Uterus (tissue), 4 donors: Measurements from ENCODE around the gene CFTR. TPM values are rescaled to one million over a fixed set of nuclear protein-coding genes. Genes with fewer than 3 reads are reported as not detected.

Experiments used
- DNase-seq, 2 donors: peaks; one replicate each; pipeline ENCODE4 v3.0.0-alpha.2; 2019 to 2020
- H3K27ac ChIP-seq, 2 donors: fragments of 200-600 bp; sonication (generic); 1 replicate in 1 of 2; 2 replicates in 1 of 2; pipeline ENCODE4 v1.5.1; 2016 to 2018
- H3K27me3 ChIP-seq, 2 donors: fragments of 200-600 bp; sonication (generic); one replicate each; pipeline ENCODE4 v1.5.1; 2018 to 2019; ENCODE audit warnings: control low read depth in 1 of 2
- H3K36me3 ChIP-seq, 2 donors: fragments of 200-600 bp; sonication (generic); one replicate each; pipeline ENCODE4 v1.5.1; 2019; ENCODE audit warnings: control low read depth in 1 of 2
- H3K4me1 ChIP-seq, 2 donors: fragments of 200-600 bp; sonication (generic); one replicate each; pipeline ENCODE4 v1.5.1; 2018 to 2019; ENCODE audit warnings: control low read depth in 1 of 2
- H3K4me3 ChIP-seq, 2 donors: fragments of 200-600 bp; sonication (generic); 1 replicate in 1 of 2; 2 replicates in 1 of 2; pipeline ENCODE4 v1.5.1; 2018 to 2019; ENCODE audit warnings: mild to moderate bottlenecking in 1 of 2
- H3K9me3 ChIP-seq, 2 donors: fragments of 200-600 bp; sonication (generic); one replicate each; pipeline ENCODE4 v1.5.1; 2019; ENCODE audit warnings: control low read depth in 1 of 2
- CTCF ChIP-seq, 4 experiments: fragments of 200-600 bp in 2 of 4; fragments of 450-650 bp in 2 of 4; sonication (generic) in 2 of 4; IDR thresholded peaks; one replicate each; pipeline ENCODE4 v1.5.1; 2016 to 2019; ENCODE audit warnings: antibody characterized with exemption in 4 of 4, mild to moderate bottlenecking in 2 of 4, moderate library complexity in 1 of 4
- POLR2A ChIP-seq, 2 donors: fragments of 450-650 bp; IDR thresholded peaks; one replicate each; pipeline ENCODE4 v1.6.1; 2016; ENCODE audit warnings: antibody characterized with exemption in 2 of 2, mild to moderate bottlenecking in 1 of 2, moderate library complexity in 1 of 2
- intact Hi-C: fragments of 100-400 bp; cut with DNase I; formaldehyde crosslinking; loops from one replicate; pipeline ENCODE4 v1.15.1; 2023; ENCODE audit warnings: low total_unique reads
- total RNA-seq, 4 donors: library from RNA; depleted of rRNA in 3 of 4; stranded (reverse); fragments of >200 nt in 3 of 4; gene quantifications; one replicate each; pipeline versions ENCODE4 v1.1.0 to v1.2.4, GENCODE V29; 2014 to 2023
- donor health status: DM: yes; HTN: yes; CAD: no.

Gene CFTR
- total RNA-seq, 4 donors from 2014 or later = under 0.01 to 11.6 (median under 0.01) TPM; not detected in 1

GRCh38 chr7:117530390-117530789, 50.6 kb downstream of the CFTR start:
- DNase-seq = no peak
- Histone ChIP-seq H3K9me3 (no peaks in the 10 kb centered on the region), H3K27ac (no peak overlapping the region), H3K4me3 (no peak overlapping the region), H3K27me3 (no peaks in the 10 kb centered on the region), H3K4me1 (no peaks in the 10 kb centered on the region), H3K36me3 (no peaks in the 10 kb centered on the region)
- intact Hi-C loops = no loop called here
- TF ChIP-seq CTCF (IDR thresholded peaks at IDR 0.05) = no peak
- no peak for TF ChIP-seq POLR2A (IDR thresholded peaks at IDR 0.05)

GRCh38 chr7:117531595-117532244, 51.9 kb downstream of the CFTR start:
- no peak for TF ChIP-seq CTCF (IDR thresholded peaks at IDR 0.05)
- no peak for TF ChIP-seq POLR2A (IDR thresholded peaks at IDR 0.05)
- Histone ChIP-seq H3K27me3 (no peaks in the 10 kb centered on the region), H3K27ac (no peak overlapping the region), H3K36me3 (no peaks in the 10 kb centered on the region), H3K9me3 (no peaks in the 10 kb centered on the region), H3K4me1 (no peaks in the 10 kb centered on the region), H3K4me3 (no peak overlapping the region)
- intact Hi-C loops = no loop called here
- no peak for DNase-seq

- intact Hi-C loops = no loop called here
- H3K4me1 ChIP-seq = no peaks in the 10 kb centered on the region
- no peak overlapping the region for H3K4me3 ChIP-seq
- no peaks in the 10 kb centered on the region for H3K36me3 ChIP-seq
- no peak overlapping the region for H3K27ac ChIP-seq
- no peak for DNase-seq
- TF ChIP-seq POLR2A (IDR thresholded peaks at IDR 0.05) = no peak
- H3K9me3 ChIP-seq = no peaks in the 10 kb centered on the region
- H3K27me3 ChIP-seq = no peaks in the 10 kb centered on the region
Observed at GRCh38 chr7:117538053-117538452, 58.2 kb downstream of the CFTR start.

GRCh38 chr7:117544061-117544460, 64.2 kb downstream of the CFTR start:
- DNase-seq = no peak

GRCh38 chr7:117548035-117548434, 68.2 kb downstream of the CFTR start:
- TF ChIP-seq CTCF (IDR thresholded peaks at IDR 0.05) (no peak), POLR2A (IDR thresholded peaks at IDR 0.05) (no peak)
- H3K4me1 ChIP-seq = no peaks in the 10 kb centered on the region
- no peaks in the 10 kb centered on the region for H3K27me3 ChIP-seq
- intact Hi-C loops = no loop called here
- no peak for DNase-seq
- no peak overlapping the region for H3K4me3 ChIP-seq
- no peaks in the 10 kb centered on the region for H3K36me3 ChIP-seq
- H3K9me3 ChIP-seq = no peaks in the 10 kb centered on the region
- H3K27ac ChIP-seq = no peak overlapping the region

More at GRCh38 chr7:117544061-117544460, 64.2 kb downstream of the CFTR start:
- Histone ChIP-seq H3K4me3 (no peak overlapping the region), H3K27ac (no peak overlapping the region), H3K9me3 (no peaks in the 10 kb centered on the region), H3K36me3 (no peaks in the 10 kb centered on the region), H3K27me3 (no peaks in the 10 kb centered on the region), H3K4me1 (no peaks in the 10 kb centered on the region)
- intact Hi-C loops = no loop called here
- TF ChIP-seq CTCF (IDR thresholded peaks at IDR 0.05) (no peak), POLR2A (IDR thresholded peaks at IDR 0.05) (no peak)

GRCh38 chr7:117550625-117551024, 70.8 kb downstream of the CFTR start:
- no peak overlapping the region for H3K4me3 ChIP-seq
- H3K4me1 ChIP-seq = no peaks in the 10 kb centered on the region
- no peaks in the 10 kb centered on the region for H3K27me3 ChIP-seq
- H3K27ac ChIP-seq = no peak overlapping the region
- intact Hi-C loops = no loop called here
- no peaks in the 10 kb centered on the region for H3K9me3 ChIP-seq
- H3K36me3 ChIP-seq = no peaks in the 10 kb centered on the region
- no peak for DNase-seq
- TF ChIP-seq POLR2A (IDR thresholded peaks at IDR 0.05) (no peak), CTCF (IDR thresholded peaks at IDR 0.05) (no peak)
